HS-27A (cell line): ENCODE results near the gene FOXP1.

Experiments used
- DNase-seq: peaks from one replicate; pipeline ENCODE4 v3.0.0-alpha.2; 2012; ENCODE audit warnings: low read depth, missing footprints

FOXP1 gene

DNA sequence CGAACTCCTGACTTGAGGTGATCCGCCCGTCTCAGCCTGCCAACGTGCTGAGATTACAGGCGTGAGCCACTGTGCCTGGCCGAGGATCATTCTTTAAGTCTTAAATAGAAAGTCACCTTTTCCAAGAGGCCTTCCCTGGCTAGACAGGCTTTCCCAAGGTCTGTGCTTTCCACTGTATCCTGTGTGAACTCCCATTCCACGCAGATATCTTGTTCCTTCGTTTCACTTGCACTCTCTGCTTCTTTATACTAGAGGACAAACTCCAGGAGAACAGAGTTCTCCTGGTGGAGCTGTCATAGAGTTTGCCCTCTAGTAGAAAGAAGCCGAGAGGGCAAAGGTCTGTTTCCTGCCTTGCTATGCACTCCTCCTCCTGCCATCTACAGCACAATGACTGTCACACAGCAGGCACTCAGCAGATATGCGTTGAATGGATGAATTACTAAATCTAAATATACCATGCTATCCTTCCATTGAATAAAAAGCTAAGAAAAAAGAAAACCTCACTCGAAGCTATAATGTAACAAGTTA, 211.2 kb downstream of the FOXP1 start:
- no peak for DNase-seq

- no peak for DNase-seq
Observed at GRCh38 chr3:71371282-71371681, 212.2 kb downstream of the FOXP1 start.

GRCh38 chr3:71370467-71370866, 213.1 kb downstream of the FOXP1 start:
- no peak for DNase-seq

GRCh38 chr3:71369701-71370391, 213.7 kb downstream of the FOXP1 start:
- no peak for DNase-seq

- no peak for DNase-seq
Observed at GRCh38 chr3:71366988-71367604, 216.4 kb downstream of the FOXP1 start.

DNA sequence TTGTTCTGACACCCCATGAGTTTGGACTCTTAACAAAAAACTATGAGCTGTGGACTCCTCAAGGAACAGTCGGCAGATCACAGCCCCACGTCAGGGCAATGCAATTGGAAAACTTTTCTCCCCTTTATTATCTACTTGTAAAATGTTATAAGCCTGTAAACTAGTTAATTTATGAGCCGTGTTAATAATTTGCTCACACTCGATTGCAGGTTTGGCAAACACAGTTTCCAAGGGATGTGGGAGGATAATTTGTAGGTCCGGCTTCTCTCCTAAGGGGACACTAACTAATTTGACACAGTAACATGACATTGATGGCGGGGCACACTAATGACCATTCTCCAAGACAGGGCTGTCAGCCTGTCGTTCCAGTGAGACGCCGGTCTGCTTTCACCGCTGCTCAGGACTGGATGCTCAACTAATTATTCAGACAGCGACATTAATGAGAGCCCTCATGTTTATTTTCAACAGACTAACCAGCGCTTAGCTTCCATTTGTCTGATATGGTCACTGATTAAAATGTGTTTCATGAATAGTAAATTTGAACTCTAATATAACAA, 222.1 kb downstream of the FOXP1 start:
- no peak for DNase-seq

- no peak for DNase-seq
Observed at GRCh38 chr3:71360764-71361163, 222.8 kb downstream of the FOXP1 start.

DNA sequence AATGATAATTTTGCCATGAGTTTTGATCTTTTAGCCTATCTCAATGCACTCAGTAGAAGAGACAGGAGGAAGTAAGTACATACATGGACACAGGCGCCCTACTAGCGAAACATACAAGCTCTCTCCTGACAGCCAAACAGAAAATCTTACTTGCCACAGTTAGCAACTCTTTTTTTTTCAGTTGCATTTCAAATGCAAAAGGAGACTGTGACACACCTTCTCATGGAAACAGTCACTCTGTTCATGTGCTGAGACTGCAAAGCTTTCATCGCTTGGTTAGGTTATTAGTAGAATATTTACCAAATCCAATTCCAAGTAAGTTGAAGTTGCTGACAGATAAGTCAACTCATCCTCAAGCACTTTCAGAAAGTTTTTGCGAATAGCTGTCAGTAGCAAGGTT, 223.3 kb downstream of the FOXP1 start:
- DNase-seq, result no peak

- no peak for DNase-seq
Observed at GRCh38 chr3:71358243-71358642, 225.3 kb downstream of the FOXP1 start.

DNA sequence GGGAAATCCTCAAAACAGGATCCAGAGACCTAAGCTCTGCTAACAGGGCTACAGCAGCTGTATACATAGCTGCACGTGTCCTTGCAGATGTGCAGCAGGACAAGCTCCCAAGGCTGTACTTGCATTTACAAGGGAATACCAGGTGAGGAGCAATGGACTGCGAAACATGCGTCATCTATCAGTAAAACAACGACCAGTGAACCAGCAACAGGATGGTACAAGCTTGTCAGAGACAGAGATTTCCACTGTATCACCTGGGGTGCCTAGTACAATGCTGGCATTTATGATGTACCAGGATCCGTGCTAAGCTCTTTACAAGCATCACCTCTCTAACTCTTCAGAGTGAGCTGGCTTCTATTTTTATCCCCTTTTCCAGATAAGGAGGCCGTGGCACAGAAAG, 227.3 kb downstream of the FOXP1 start:
- no peak for DNase-seq

DNA sequence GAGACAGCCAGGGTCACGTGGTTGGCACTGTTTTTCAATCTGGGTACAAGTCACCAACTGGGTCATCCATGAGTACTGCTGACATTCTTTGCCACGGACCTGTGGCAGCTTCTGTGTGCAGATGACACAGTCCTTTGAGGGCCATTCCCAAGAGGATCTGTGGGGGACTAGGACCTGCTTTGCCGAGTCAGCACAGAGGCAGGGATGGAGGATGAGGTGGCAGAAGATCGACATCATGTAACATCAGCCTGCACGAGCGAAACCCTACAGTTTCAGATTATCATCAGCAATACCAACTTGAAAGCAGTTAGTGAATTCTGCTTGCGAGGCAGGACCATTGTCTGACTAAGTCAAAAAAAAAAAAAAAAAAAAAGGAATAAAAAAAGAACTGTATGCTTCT, 227.7 kb downstream of the FOXP1 start:
- no peak for DNase-seq

GRCh38 chr3:71355037-71355436, 228.5 kb downstream of the FOXP1 start:
- no peak for DNase-seq

- DNase-seq, result no peak
Observed at GRCh38 chr3:71351403-71352149, 232.0 kb downstream of the FOXP1 start.

GRCh38 chr3:71350998-71351397, 232.5 kb downstream of the FOXP1 start:
- no peak for DNase-seq

DNA sequence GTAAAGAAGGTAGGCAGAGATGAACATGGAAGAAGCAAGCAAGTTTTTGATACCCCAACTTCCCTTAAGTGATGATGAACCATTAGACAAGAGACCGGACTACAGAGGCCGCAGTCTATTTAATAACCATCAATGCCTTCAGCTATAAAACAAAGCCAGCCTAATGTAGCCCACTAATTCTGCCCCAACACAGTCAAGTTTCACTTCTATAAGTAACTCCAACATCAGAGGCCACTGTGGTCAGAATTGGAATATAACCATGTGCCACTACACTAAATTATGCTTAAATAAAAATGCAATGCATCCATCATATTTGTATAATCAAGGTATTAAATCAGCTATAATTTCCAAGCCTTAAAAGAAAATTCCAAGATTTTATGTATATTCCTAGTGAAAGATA, 234.7 kb downstream of the FOXP1 start:
- DNase-seq, result no peak

GRCh38 chr3:71348001-71348632, 235.4 kb downstream of the FOXP1 start:
- no peak for DNase-seq

- no peak for DNase-seq
Observed at GRCh38 chr3:71346061-71346460, 237.5 kb downstream of the FOXP1 start.

DNA sequence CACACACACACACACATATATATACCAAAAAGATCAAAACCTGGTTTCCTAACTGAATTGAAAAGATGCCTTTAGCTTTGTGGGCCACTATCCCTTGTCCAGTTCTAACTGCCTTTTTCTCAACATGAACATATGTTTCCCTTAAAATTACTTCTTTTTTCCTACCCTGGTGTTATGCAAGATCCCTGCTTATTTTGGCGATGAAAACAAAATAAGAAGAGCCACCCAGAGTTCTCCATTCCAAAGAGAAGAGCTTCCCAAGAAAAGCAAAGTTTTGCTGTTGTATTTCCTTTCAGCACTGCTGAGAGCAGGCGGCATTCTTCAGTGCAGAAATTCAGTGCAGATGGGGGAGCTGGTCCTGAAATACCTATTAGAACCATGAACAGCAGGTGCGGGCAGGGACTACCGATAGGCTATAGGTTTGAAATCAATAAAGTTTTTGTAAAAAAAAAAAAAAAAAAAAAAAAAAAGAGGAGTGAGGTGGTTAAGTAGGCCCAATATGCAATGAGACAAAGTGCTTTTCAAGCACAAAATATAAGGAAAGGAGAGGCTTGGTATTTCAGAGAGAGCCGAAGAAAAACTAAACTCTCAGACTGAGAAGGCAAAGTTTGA, 238.0 kb downstream of the FOXP1 start:
- DNase-seq, result no peak

DNA sequence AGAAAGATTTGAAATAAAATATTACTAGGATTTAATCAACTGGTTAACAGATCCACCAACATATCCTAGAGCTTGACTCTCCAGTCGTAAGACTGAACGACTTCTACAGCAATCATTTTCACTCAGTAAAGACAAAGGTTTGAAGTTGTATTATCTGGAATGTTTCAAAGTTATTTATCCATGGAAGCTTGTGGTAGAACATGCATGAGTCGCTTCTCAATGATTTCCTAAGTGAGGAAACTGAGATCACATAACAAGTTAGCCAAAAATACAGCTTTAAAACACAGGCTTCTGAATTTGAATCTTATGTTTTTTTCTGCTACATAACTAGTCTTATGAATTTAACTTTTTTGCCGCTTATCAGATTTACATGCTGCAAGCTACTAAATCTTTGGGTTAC, 241.8 kb downstream of the FOXP1 start:
- DNase-seq, result peak; percentile 62

GRCh38 chr3:71339049-71339448, 244.5 kb downstream of the FOXP1 start:
- no peak for DNase-seq

DNA sequence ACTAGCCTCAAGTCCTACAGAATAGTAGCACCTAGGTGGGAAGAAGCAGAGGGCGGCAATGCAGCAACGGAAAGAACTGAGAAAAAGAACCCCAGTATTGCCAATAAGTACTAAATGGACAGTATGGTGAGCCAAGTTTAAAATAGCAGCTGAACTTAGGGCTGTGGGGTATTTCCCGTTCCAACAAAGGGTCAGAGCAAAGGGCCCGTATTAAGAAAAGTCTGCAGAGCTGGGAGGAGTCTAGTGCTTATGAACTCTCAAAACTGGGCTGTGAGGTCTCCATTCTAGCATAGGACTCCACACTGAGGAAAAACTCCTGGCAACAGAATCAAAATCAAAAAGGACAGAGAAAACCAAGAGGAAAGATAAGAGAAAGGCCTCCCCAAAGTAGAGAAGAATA, 250.7 kb downstream of the FOXP1 start:
- no peak for DNase-seq

- no peak for DNase-seq
Observed at GRCh38 chr3:71330909-71331308, 252.6 kb downstream of the FOXP1 start.
